Endodermal cell (in vitro differentiated cells): ENCODE measurements around the gene DDX28. TPM values are rescaled to one million over a fixed set of nuclear protein-coding genes. Genes with fewer than 3 reads are reported as not detected.
A peak's percentile ranks its signal among the peaks of the same experiment; 100 is the strongest.
"Not testable (repeated sequence)": the region's sequence is repeated elsewhere in the genome, so short reads cannot be mapped to it uniquely, and the experiment has no call there.

Experiments used
- DNase-seq: peaks from one replicate; pipeline ENCODE4 v3.0.0-alpha.2; 2017
- H3K27ac ChIP-seq: 2 replicates; pipeline ENCODE4 v1.5.1; 2013; ENCODE audit warnings: mild to moderate bottlenecking, low read depth, low read length, moderate library complexity
- H3K27me3 ChIP-seq: 2 replicates; pipeline ENCODE4 v1.6.1; 2013; ENCODE audit warnings: mild to moderate bottlenecking, low read length, moderate library complexity; ENCODE audit not compliant: insufficient read depth, control insufficient read depth, poor library complexity, severe bottlenecking
- H3K36me3 ChIP-seq: 2 replicates; pipeline ENCODE4 v1.7.0; 2013; ENCODE audit warnings: mild to moderate bottlenecking, low read length, moderate library complexity; ENCODE audit not compliant: control insufficient read depth, insufficient read depth
- H3K4me1 ChIP-seq: one replicate; pipeline ENCODE4 v1.7.0; 2013; ENCODE audit warnings: low read length; ENCODE audit not compliant: control insufficient read depth, insufficient read depth
- H3K4me3 ChIP-seq: 2 replicates; pipeline ENCODE4 v1.5.1; 2013; ENCODE audit warnings: mild to moderate bottlenecking, low read length, moderate library complexity
- H3K9ac ChIP-seq: 2 replicates; pipeline ENCODE4 v1.6.1; 2013; ENCODE audit warnings: mild to moderate bottlenecking, low read length, moderate library complexity; ENCODE audit not compliant: poor library complexity, severe bottlenecking; ENCODE audit errors: extremely low read depth
- H3K9me3 ChIP-seq: 2 replicates; pipeline ENCODE4 v1.6.1; 2013; ENCODE audit warnings: mild to moderate bottlenecking, low read length, moderate library complexity; ENCODE audit not compliant: control insufficient read depth
- H3K27ac Mint-ChIP-seq: 2 replicates; pipeline ENCODE4 v1.8.0; 2020; ENCODE audit warnings: mixed read lengths
- H3K27me3 Mint-ChIP-seq: 2 replicates; pipeline ENCODE4 v1.8.0; 2021; ENCODE audit warnings: mild to moderate bottlenecking, mixed read lengths; ENCODE audit not compliant: insufficient read depth
- H3K36me3 Mint-ChIP-seq: 2 replicates; pipeline ENCODE4 v1.8.0; 2020; ENCODE audit warnings: low read depth, mixed read lengths
- H3K4me1 Mint-ChIP-seq: 2 replicates; pipeline ENCODE4 v1.8.0; 2020; ENCODE audit warnings: mixed read lengths
- H3K4me3 Mint-ChIP-seq: 2 replicates; pipeline ENCODE4 v1.8.0; 2020; ENCODE audit warnings: mild to moderate bottlenecking, moderate library complexity, mixed read lengths
- H3K9me3 Mint-ChIP-seq: 2 replicates; pipeline ENCODE4 v1.8.0; 2020; ENCODE audit warnings: mild to moderate bottlenecking, mixed read lengths
- CTCF ChIP-seq: fragments of 200-600 bp; sonication (generic); conservative IDR thresholded peaks from 2 replicates; pipeline ENCODE4 v1.5.0; 2021; ENCODE audit warnings: antibody characterized with exemption, mild to moderate bottlenecking
- WGBS, 2 experiments: methylation state at CpG; one replicate each; pipeline versions ENCODE4 v1.1.5 to v1.1.7; 2013; ENCODE audit warnings: missing lambda C conversion rate in 2 of 2, mixed read lengths in 1 of 2; ENCODE audit not compliant: insufficient coverage in 1 of 2, insufficient read length in 1 of 2; 5-methylcytosine and 5-hydroxymethylcytosine counted together
- total RNA-seq, 2 donors: library from RNA; stranded (reverse); fragmentation: NEBNext Ultra II Directional in 1 of 2; extraction: Animal tissue kit (Norgen Biotek cat#: 25700) in 1 of 2; gene quantifications; 2 replicates in 1 of 2; 3 replicates in 1 of 2; pipeline ENCODE4 v1.2.1, GENCODE V29; 2021

DDX28 gene
- total RNA-seq, 2 donors from 2014 or later = 12.1 to 12.3 TPM

GRCh38 chr16:68035227-68035626, 12.2 kb upstream of the DDX28 start:
- Mint-ChIP-seq H3K4me3 (no peak overlapping the region), H3K36me3 (peaks cover 9% of the 10 kb centered on the region)

GRCh38 chr16:68033101-68033500, 10.1 kb upstream of the DDX28 start:
- H3K27ac ChIP-seq = no peak overlapping the region
- peaks cover under 1% of the 10 kb centered on the region for H3K36me3 ChIP-seq
- no peaks in the 10 kb centered on the region for H3K27me3 Mint-ChIP-seq
- no peaks in the 10 kb centered on the region for H3K9me3 ChIP-seq
- no peaks in the 10 kb centered on the region for H3K9me3 Mint-ChIP-seq
- peak overlapping the region; percentile 19 for H3K27ac Mint-ChIP-seq
- no peak overlapping the region for H3K9ac ChIP-seq
- WGBS, 2 experiments = 90 to 93% methylated on average over 2 of the region's 2 CpGs
- no peak overlapping the region for H3K4me3 Mint-ChIP-seq
- no peaks in the 10 kb centered on the region for H3K4me1 Mint-ChIP-seq
- H3K4me1 ChIP-seq = no peaks in the 10 kb centered on the region
- no peak for TF ChIP-seq CTCF
- no peak for DNase-seq
- H3K36me3 Mint-ChIP-seq = peaks cover 17% of the 10 kb centered on the region
- no peaks in the 10 kb centered on the region for H3K27me3 ChIP-seq
- H3K4me3 ChIP-seq = no peak overlapping the region

More at GRCh38 chr16:68035227-68035626, 12.2 kb upstream of the DDX28 start:
- Mint-ChIP-seq H3K4me1 (no peaks in the 10 kb centered on the region), H3K9me3 (no peaks in the 10 kb centered on the region), H3K27ac (no peak overlapping the region), H3K27me3 (no peaks in the 10 kb centered on the region)
- H3K9ac ChIP-seq = no peak overlapping the region
- no peak overlapping the region for H3K27ac ChIP-seq
- no peak overlapping the region for H3K4me3 ChIP-seq
- peaks cover 3% of the 10 kb centered on the region for H3K36me3 ChIP-seq
- no peaks in the 10 kb centered on the region for H3K4me1 ChIP-seq
- no peaks in the 10 kb centered on the region for H3K27me3 ChIP-seq
- TF ChIP-seq CTCF = no peak
- H3K9me3 ChIP-seq = no peaks in the 10 kb centered on the region
- 89 to 95% methylated on average over 1 to 2 of the region's 2 CpGs for WGBS, 2 experiments
- DNase-seq = no peak

- Histone ChIP-seq H3K27ac (no peak overlapping the region), H3K4me1 (no peaks in the 10 kb centered on the region), H3K4me3 (no peak overlapping the region), H3K9me3 (no peaks in the 10 kb centered on the region), H3K36me3 (peaks cover 11% of the 10 kb centered on the region), H3K9ac (no peak overlapping the region), H3K27me3 (no peaks in the 10 kb centered on the region)
- Mint-ChIP-seq H3K4me1 (no peaks in the 10 kb centered on the region), H3K4me3 (no peak overlapping the region), H3K27ac (no peak overlapping the region), H3K36me3 (peaks cover 24% of the 10 kb centered on the region), H3K27me3 (no peaks in the 10 kb centered on the region), H3K9me3 (no peaks in the 10 kb centered on the region)
- 85 to 97% methylated on average over 2 of the region's 2 CpGs for WGBS, 2 experiments
- TF ChIP-seq CTCF = no peak
- DNase-seq = no peak
These were observed 8.9 kb upstream of the DDX28 start for GRCh38 chr16:68031951-68032350.

DNA sequence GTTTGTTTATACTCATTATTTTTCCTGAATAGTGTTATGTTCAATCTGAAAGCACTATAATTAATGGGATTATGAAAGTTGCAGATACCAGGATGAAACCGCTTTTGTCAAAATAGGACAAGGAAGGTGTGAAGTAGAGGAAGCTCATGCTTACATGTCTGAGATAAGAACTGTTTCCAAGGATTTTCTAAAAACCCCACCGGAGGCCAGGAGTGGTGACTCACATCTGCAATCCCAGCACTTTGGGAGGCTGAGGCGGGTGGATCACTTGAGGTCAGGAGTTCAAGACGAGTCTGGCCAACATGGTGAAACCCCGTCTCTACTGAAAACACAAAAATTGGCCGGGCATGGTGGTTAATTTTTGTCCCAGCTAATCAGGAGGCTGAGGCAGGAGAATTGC, 7.1 kb upstream of the DDX28 start:
- peaks cover 34% of the 10 kb centered on the region for H3K36me3 Mint-ChIP-seq
- 83 to 92% methylated on average over 6 of the region's 6 CpGs for WGBS, 2 experiments
- not testable (repeated sequence) for DNase-seq, H3K9me3 ChIP-seq, H3K27me3 ChIP-seq, H3K9ac ChIP-seq, H3K4me1 Mint-ChIP-seq, H3K27me3 Mint-ChIP-seq, H3K4me1 ChIP-seq, H3K4me3 Mint-ChIP-seq, H3K27ac Mint-ChIP-seq, H3K4me3 ChIP-seq, H3K9me3 Mint-ChIP-seq, H3K27ac ChIP-seq
- H3K36me3 ChIP-seq = peaks cover 27% of the 10 kb centered on the region
